SK-N-SH treated with all-trans-retinoic acid at 6 μM for 48 hours (cell line): ENCODE data around the gene CTSE.

Experiments
- ATAC-seq: fragments of 200-7000 bp; cut with Tn5 transposase; 3 replicates; pipeline ENCODE4 v1.9.1; 2020; ENCODE audit warnings: mild to moderate bottlenecking, moderate library complexity
- ARNTL ChIP-seq: fragments of 450-650 bp; formaldehyde crosslinking; IDR thresholded peaks from 2 replicates; pipeline ENCODE4 v1.5.0; 2020; ENCODE audit warnings: low read depth, mild to moderate bottlenecking, moderate library complexity, borderline replicate concordance
- BACH2 ChIP-seq: fragments of 250-450 bp; sonication (Bioruptor Pico); IDR thresholded peaks from 2 replicates; pipeline ENCODE4 v1.9.0; 2021; ENCODE audit warnings: mild to moderate bottlenecking, borderline replicate concordance
- CSDC2 ChIP-seq: fragments of 250-450 bp; sonication (Bioruptor Pico); IDR thresholded peaks from 2 replicates; pipeline ENCODE4 v1.5.0; 2020; ENCODE audit warnings: mild to moderate bottlenecking, moderate library complexity
- ESRRG ChIP-seq: fragments of 250-450 bp; sonication (Bioruptor Pico); IDR thresholded peaks from 2 replicates; pipeline ENCODE4 v1.6.1; 2021; ENCODE audit warnings: mild to moderate bottlenecking
- GLIS3 ChIP-seq: fragments of 250-450 bp; sonication (Bioruptor Pico); IDR thresholded peaks from 2 replicates; pipeline ENCODE4 v1.5.0; 2020; ENCODE audit warnings: mild to moderate bottlenecking, moderate library complexity
- ISL1 ChIP-seq: fragments of 250-450 bp; sonication (Bioruptor Pico); IDR thresholded peaks from 2 replicates; pipeline ENCODE4 v2.1.2; 2022; ENCODE audit warnings: mild to moderate bottlenecking, moderate library complexity
- OSR1 ChIP-seq: fragments of 250-450 bp; sonication (Bioruptor Pico); IDR thresholded peaks from 2 replicates; pipeline ENCODE4 v1.8.0; 2022; ENCODE audit warnings: moderate library complexity, mild to moderate bottlenecking, inconsistent platforms
- PPARA ChIP-seq: fragments of 250-450 bp; sonication (Bioruptor Pico); IDR thresholded peaks from 2 replicates; pipeline ENCODE4 v1.5.0; 2020; ENCODE audit warnings: mild to moderate bottlenecking, borderline replicate concordance
- RARB ChIP-seq: fragments of 250-450 bp; sonication (Bioruptor Pico); IDR thresholded peaks from 2 replicates; pipeline ENCODE4 v1.8.0; 2021; ENCODE audit warnings: mild to moderate bottlenecking, moderate library complexity
- SNAI2 ChIP-seq: fragments of 250-450 bp; sonication (Bioruptor Pico); IDR thresholded peaks from 2 replicates; pipeline ENCODE4 v1.5.0; 2020; ENCODE audit warnings: mild to moderate bottlenecking, moderate library complexity
- TCF4 ChIP-seq: fragments of 250-450 bp; sonication (Bioruptor Pico); IDR thresholded peaks from 2 replicates; pipeline ENCODE4 v1.8.0; 2021; ENCODE audit warnings: mild to moderate bottlenecking, moderate library complexity, borderline replicate concordance
- TOX ChIP-seq: fragments of 250-450 bp; sonication (Bioruptor Pico); IDR thresholded peaks from 2 replicates; pipeline ENCODE4 v1.8.0; 2021; ENCODE audit warnings: mild to moderate bottlenecking, moderate library complexity, borderline replicate concordance
- ZC3H10 ChIP-seq: fragments of 250-450 bp; sonication (Bioruptor Pico); IDR thresholded peaks from 2 replicates; pipeline ENCODE4 v1.5.1; 2021; ENCODE audit warnings: mild to moderate bottlenecking, moderate library complexity
- ZFP3 ChIP-seq: fragments of 250-450 bp; sonication (Bioruptor Pico); IDR thresholded peaks from 2 replicates; pipeline ENCODE4 v1.5.0; 2020; ENCODE audit warnings: mild to moderate bottlenecking, moderate library complexity
- ZFP30 ChIP-seq: fragments of 450-650 bp; formaldehyde crosslinking; IDR thresholded peaks from 2 replicates; pipeline ENCODE4 v1.5.0; 2022; ENCODE audit warnings: mild to moderate bottlenecking, moderate library complexity
- ZNF565 ChIP-seq: fragments of 450-650 bp; formaldehyde crosslinking; conservative IDR thresholded peaks from 2 replicates; pipeline ENCODE4 v1.5.0; 2020; ENCODE audit warnings: low read depth, mild to moderate bottlenecking, moderate library complexity
- ZNF70 ChIP-seq: fragments of 450-650 bp; formaldehyde crosslinking; IDR thresholded peaks from 2 replicates; pipeline ENCODE4 v1.5.0; 2020; ENCODE audit warnings: mild to moderate bottlenecking, moderate library complexity
- ZNF8 ChIP-seq: fragments of 450-650 bp; formaldehyde crosslinking; IDR thresholded peaks from 2 replicates; pipeline ENCODE4 v1.5.0; 2020; ENCODE audit warnings: mild to moderate bottlenecking, moderate library complexity
- TF ChIP-seq, protein P1 (sequence below): fragments of 250-450 bp; sonication (Bioruptor Pico); IDR thresholded peaks from 2 replicates; pipeline ENCODE4 v1.5.1; 2021; ENCODE audit warnings: mild to moderate bottlenecking, moderate library complexity
- TF ChIP-seq, protein P2 (sequence below): fragments of 250-450 bp; sonication (Bioruptor Pico); IDR thresholded peaks from 2 replicates; pipeline ENCODE4 v1.8.0; 2021; ENCODE audit warnings: low read depth, mild to moderate bottlenecking, moderate library complexity, borderline replicate concordance
- TF ChIP-seq, protein P3 (sequence below): fragments of 250-450 bp; sonication (Bioruptor Pico); IDR thresholded peaks from 2 replicates; pipeline ENCODE4 v1.5.0; 2020; ENCODE audit warnings: mild to moderate bottlenecking, moderate library complexity
- TF ChIP-seq, protein P4 (sequence below): fragments of 250-450 bp; sonication (Bioruptor Pico); IDR thresholded peaks from 2 replicates; pipeline ENCODE4 v1.5.1; 2020; ENCODE audit warnings: low read depth, mild to moderate bottlenecking, moderate library complexity
- TF ChIP-seq, protein P5 (sequence below): fragments of 250-450 bp; sonication (Bioruptor Pico); IDR thresholded peaks from 2 replicates; pipeline ENCODE4 v1.8.0; 2020; ENCODE audit warnings: mild to moderate bottlenecking, moderate library complexity, borderline replicate concordance

CTSE gene

DNA sequence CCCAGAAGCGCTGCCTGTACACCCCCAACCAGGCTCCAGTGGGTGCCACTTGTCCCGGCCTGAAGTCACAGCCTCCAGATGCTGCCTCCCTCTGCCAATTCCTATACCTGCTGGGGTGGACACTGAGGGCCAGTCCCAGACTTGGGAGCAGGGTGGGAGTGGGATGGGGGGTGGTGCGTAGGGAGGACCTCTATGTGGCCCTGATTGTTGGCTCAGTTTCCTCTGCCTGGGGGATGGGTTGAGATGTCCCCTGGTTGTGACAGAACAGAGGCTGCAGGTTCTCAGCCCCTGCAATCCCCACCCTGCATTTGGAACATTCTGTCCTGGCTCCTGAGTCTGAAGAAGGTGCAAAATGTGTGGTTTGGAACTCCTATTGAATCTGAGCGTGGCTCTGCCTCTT is 47.7 kb downstream of the CTSE start:
- no peak for TF ChIP-seq ZFP3
- no peak for TF ChIP-seq OSR1 (CRISPR knock-in tag)
- TF ChIP-seq ZNF70 (CRISPR knock-in tag) = no peak
- TF ChIP-seq, protein P1, sequence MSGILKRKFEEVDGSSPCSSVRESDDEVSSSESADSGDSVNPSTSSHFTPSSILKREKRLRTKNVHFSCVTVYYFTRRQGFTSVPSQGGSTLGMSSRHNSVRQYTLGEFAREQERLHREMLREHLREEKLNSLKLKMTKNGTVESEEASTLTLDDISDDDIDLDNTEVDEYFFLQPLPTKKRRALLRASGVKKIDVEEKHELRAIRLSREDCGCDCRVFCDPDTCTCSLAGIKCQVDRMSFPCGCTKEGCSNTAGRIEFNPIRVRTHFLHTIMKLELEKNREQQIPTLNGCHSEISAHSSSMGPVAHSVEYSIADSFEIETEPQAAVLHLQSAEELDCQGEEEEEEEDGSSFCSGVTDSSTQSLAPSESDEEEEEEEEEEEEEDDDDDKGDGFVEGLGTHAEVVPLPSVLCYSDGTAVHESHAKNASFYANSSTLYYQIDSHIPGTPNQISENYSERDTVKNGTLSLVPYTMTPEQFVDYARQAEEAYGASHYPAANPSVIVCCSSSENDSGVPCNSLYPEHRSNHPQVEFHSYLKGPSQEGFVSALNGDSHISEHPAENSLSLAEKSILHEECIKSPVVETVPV = no peak
- TF ChIP-seq, protein P2, sequence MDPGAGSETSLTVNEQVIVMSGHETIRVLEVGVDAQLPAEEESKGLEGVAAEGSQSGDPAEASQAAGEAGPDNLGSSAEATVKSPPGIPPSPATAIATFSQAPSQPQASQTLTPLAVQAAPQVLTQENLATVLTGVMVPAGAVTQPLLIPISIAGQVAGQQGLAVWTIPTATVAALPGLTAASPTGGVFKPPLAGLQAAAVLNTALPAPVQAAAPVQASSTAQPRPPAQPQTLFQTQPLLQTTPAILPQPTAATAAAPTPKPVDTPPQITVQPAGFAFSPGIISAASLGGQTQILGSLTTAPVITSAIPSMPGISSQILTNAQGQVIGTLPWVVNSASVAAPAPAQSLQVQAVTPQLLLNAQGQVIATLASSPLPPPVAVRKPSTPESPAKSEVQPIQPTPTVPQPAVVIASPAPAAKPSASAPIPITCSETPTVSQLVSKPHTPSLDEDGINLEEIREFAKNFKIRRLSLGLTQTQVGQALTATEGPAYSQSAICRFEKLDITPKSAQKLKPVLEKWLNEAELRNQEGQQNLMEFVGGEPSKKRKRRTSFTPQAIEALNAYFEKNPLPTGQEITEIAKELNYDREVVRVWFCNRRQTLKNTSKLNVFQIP (CRISPR knock-in tag) = no peak
- no peak for TF ChIP-seq GLIS3 (CRISPR knock-in tag)
- no peak for TF ChIP-seq RARB (CRISPR knock-in tag)
- no peak for TF ChIP-seq ISL1 (CRISPR knock-in tag)
- no peak for TF ChIP-seq ZNF8 (CRISPR knock-in tag)
- TF ChIP-seq TCF4 = no peak
- no peak for TF ChIP-seq ZC3H10 (CRISPR knock-in tag)
- TF ChIP-seq, protein P3, sequence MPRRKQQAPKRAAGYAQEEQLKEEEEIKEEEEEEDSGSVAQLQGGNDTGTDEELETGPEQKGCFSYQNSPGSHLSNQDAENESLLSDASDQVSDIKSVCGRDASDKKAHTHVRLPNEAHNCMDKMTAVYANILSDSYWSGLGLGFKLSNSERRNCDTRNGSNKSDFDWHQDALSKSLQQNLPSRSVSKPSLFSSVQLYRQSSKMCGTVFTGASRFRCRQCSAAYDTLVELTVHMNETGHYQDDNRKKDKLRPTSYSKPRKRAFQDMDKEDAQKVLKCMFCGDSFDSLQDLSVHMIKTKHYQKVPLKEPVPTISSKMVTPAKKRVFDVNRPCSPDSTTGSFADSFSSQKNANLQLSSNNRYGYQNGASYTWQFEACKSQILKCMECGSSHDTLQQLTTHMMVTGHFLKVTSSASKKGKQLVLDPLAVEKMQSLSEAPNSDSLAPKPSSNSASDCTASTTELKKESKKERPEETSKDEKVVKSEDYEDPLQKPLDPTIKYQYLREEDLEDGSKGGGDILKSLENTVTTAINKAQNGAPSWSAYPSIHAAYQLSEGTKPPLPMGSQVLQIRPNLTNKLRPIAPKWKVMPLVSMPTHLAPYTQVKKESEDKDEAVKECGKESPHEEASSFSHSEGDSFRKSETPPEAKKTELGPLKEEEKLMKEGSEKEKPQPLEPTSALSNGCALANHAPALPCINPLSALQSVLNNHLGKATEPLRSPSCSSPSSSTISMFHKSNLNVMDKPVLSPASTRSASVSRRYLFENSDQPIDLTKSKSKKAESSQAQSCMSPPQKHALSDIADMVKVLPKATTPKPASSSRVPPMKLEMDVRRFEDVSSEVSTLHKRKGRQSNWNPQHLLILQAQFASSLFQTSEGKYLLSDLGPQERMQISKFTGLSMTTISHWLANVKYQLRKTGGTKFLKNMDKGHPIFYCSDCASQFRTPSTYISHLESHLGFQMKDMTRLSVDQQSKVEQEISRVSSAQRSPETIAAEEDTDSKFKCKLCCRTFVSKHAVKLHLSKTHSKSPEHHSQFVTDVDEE (CRISPR knock-in tag) = no peak
- TF ChIP-seq ARNTL (CRISPR knock-in tag) = no peak
- TF ChIP-seq CSDC2 (CRISPR knock-in tag) = no peak
- no peak for TF ChIP-seq TOX (CRISPR knock-in tag)
- TF ChIP-seq ZNF565 = no peak
- TF ChIP-seq, protein P4, sequence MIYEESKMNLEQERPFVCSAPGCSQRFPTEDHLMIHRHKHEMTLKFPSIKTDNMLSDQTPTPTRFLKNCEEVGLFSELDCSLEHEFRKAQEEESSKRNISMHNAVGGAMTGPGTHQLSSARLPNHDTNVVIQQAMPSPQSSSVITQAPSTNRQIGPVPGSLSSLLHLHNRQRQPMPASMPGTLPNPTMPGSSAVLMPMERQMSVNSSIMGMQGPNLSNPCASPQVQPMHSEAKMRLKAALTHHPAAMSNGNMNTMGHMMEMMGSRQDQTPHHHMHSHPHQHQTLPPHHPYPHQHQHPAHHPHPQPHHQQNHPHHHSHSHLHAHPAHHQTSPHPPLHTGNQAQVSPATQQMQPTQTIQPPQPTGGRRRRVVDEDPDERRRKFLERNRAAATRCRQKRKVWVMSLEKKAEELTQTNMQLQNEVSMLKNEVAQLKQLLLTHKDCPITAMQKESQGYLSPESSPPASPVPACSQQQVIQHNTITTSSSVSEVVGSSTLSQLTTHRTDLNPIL = no peak
- no peak for TF ChIP-seq BACH2 (CRISPR knock-in tag)

DNA sequence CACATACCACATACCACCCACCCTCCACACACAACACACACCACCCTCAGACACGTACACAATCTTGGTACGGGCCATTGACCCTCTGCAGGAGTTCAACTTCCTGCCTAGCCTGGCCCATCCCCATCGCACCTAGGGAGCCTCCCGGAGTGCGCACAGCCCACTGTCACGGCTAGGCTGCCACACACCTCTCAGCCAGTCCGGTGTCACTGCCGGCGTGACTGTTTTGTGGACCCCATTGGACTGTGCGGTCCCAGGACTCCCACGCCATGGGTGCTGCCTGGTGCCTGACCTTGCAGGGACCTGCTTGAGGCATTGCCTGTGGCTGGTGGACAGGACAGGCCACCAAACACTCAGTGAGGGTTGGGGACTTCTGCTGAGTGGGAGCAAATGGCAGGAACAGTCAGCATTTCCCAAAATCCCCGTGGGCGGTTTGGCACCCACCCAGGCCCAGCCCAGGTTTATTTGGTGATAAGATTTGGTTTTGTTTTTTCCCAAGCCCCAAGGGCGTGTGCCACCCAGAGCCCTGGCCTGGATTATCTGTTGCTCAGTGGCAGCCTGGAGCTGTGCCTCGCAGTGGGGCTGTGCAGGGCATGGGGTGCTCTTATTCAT is 48.2 kb downstream of the CTSE start:
- TF ChIP-seq PPARA (CRISPR knock-in tag) (no peak), BACH2 (CRISPR knock-in tag) (no peak), ZC3H10 (CRISPR knock-in tag) (no peak), SNAI2 (CRISPR knock-in tag) (no peak), ZNF8 (CRISPR knock-in tag) (no peak), ZFP30 (CRISPR knock-in tag) (no peak), RARB (CRISPR knock-in tag) (no peak), ARNTL (CRISPR knock-in tag) (no peak), OSR1 (CRISPR knock-in tag) (no peak), ZFP3 (no peak), ISL1 (CRISPR knock-in tag) (no peak), ESRRG (CRISPR knock-in tag) (no peak)
- TF ChIP-seq, protein P4 = no peak
- TF ChIP-seq, protein P2 (CRISPR knock-in tag) = no peak
- TF ChIP-seq, protein P5, sequence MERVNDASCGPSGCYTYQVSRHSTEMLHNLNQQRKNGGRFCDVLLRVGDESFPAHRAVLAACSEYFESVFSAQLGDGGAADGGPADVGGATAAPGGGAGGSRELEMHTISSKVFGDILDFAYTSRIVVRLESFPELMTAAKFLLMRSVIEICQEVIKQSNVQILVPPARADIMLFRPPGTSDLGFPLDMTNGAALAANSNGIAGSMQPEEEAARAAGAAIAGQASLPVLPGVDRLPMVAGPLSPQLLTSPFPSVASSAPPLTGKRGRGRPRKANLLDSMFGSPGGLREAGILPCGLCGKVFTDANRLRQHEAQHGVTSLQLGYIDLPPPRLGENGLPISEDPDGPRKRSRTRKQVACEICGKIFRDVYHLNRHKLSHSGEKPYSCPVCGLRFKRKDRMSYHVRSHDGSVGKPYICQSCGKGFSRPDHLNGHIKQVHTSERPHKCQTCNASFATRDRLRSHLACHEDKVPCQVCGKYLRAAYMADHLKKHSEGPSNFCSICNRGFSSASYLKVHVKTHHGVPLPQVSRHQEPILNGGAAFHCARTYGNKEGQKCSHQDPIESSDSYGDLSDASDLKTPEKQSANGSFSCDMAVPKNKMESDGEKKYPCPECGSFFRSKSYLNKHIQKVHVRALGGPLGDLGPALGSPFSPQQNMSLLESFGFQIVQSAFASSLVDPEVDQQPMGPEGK (CRISPR knock-in tag) = no peak
- TF ChIP-seq, protein P1 = no peak
- ATAC-seq = no peak

More for the DNA sequence above, 47.7 kb downstream of the CTSE start:
- ATAC-seq = no peak
